NK-92 (cell line): ENCODE data around the gene USH1C.

Experiments used
- DNase-seq: peaks from one replicate; lab custom pipeline; 2025; ENCODE audit not compliant: unreplicated experiment; lab: John Stamatoyannopoulos, UW

Gene USH1C

GRCh38 chr11:17477361-17477760 is 66.9 kb downstream of the USH1C start:
- DNase-seq: no peak

- DNase-seq: no peak
These were observed 67.2 kb downstream of the USH1C start for GRCh38 chr11:17477084-17477333.

GRCh38 chr11:17476317-17477083 is 67.7 kb downstream of the USH1C start, which contains the start of gene ABCC8:
TSS of gene ABCC8 (minus strand) at chr11:17476845. CDS start at chr11:17476776, 69 bp downstream.
- DNase-seq: no peak

GRCh38 chr11:17475666-17476316 is 68.4 kb downstream of the USH1C start:
- no peak for DNase-seq

GRCh38 chr11:17473071-17473744 is 71.0 kb downstream of the USH1C start:
- DNase-seq: no peak

- no peak for DNase-seq
These were observed 71.7 kb downstream of the USH1C start for GRCh38 chr11:17472467-17472866.

GRCh38 chr11:17471501-17471900 is 72.7 kb downstream of the USH1C start:
- DNase-seq: no peak

GRCh38 chr11:17469998-17470397 is 74.2 kb downstream of the USH1C start:
- no peak for DNase-seq

- no peak for DNase-seq
These were observed 76.1 kb downstream of the USH1C start for GRCh38 chr11:17468122-17468521.

GRCh38 chr11:17463546-17464174 is 80.6 kb downstream of the USH1C start:
- DNase-seq: no peak

GRCh38 chr11:17462940-17463339 is 81.3 kb downstream of the USH1C start:
- no peak for DNase-seq

GRCh38 chr11:17460406-17460805 is 83.8 kb downstream of the USH1C start:
- no peak for DNase-seq

- no peak for DNase-seq
These were observed 84.8 kb downstream of the USH1C start for GRCh38 chr11:17459236-17459896.

GRCh38 chr11:17458268-17458667 is 85.9 kb downstream of the USH1C start:
- DNase-seq: no peak

- no peak for DNase-seq
These were observed 86.6 kb downstream of the USH1C start for GRCh38 chr11:17457396-17458173.

- DNase-seq: no peak
These were observed 91.5 kb downstream of the USH1C start for GRCh38 chr11:17452668-17453067.

- no peak for DNase-seq
These were observed 95.1 kb downstream of the USH1C start for GRCh38 chr11:17449158-17449557.

GRCh38 chr11:17446482-17446881 is 97.7 kb downstream of the USH1C start:
- no peak for DNase-seq

- DNase-seq: no peak
These were observed 98.9 kb downstream of the USH1C start for GRCh38 chr11:17445240-17445795.
